Activated T-helper 17 cell treated with anti-CD3 and anti-CD28 coated beads, Interleukin-2, amount 50 U/mL, for 72 hours (primary cell): ENCODE data around the gene CXCR6. TPM values are rescaled to one million over a fixed set of nuclear protein-coding genes. Genes with fewer than 3 reads are reported as not detected.
A peak's percentile ranks its signal among the peaks of the same experiment; 100 is the strongest.
"Not testable (repeated sequence)": the region's sequence is repeated elsewhere in the genome, so short reads cannot be mapped to it uniquely, and the experiment has no call there.

Experiments used
- ATAC-seq: fragments of 150-1000 bp; cut with Tn5 transposase; replicated peaks from 2 replicates; pipeline ENCODE4 v1.10.0; 2021; ENCODE audit warnings: mild to moderate bottlenecking, moderate library complexity
- H3K27ac Mint-ChIP-seq: one replicate; pipeline ENCODE4 v1.8.0; 2022; ENCODE audit warnings: mixed read lengths
- H3K27me3 Mint-ChIP-seq: one replicate; pipeline ENCODE4 v1.8.0; 2022; ENCODE audit warnings: mixed read lengths
- H3K36me3 Mint-ChIP-seq: one replicate; pipeline ENCODE4 v1.8.0; 2022; ENCODE audit warnings: low read depth, mild to moderate bottlenecking, mixed read lengths
- H3K4me1 Mint-ChIP-seq: one replicate; pipeline ENCODE4 v1.8.0; 2022; ENCODE audit warnings: mixed read lengths
- H3K4me3 Mint-ChIP-seq: one replicate; pipeline ENCODE4 v1.8.0; 2022; ENCODE audit warnings: mild to moderate bottlenecking, mixed read lengths
- H3K9me3 Mint-ChIP-seq: one replicate; pipeline ENCODE4 v1.8.0; 2022; ENCODE audit warnings: mixed read lengths
- total RNA-seq, 2 donors: library from RNA; stranded (reverse); gene quantifications; one replicate each; pipeline ENCODE4 v1.2.3, GENCODE V29; 2022

Gene CXCR6
- total RNA-seq, 2 donors from 2014 or later: 13.7 to 25.4 TPM

GRCh38 chr3:45990181-45990580, 46.9 kb downstream of the CXCR6 start:
- peaks cover 42% of the 10 kb centered on the region for H3K4me1 Mint-ChIP-seq
- no peaks in the 10 kb centered on the region for H3K27me3 Mint-ChIP-seq
- ATAC-seq: no peak
- peak overlapping the region; percentile 42 for H3K4me3 Mint-ChIP-seq
- H3K27ac Mint-ChIP-seq: peak overlapping the region; percentile 86
- no peaks in the 10 kb centered on the region for H3K9me3 Mint-ChIP-seq
- H3K36me3 Mint-ChIP-seq: peaks cover 3% of the 10 kb centered on the region

DNA sequence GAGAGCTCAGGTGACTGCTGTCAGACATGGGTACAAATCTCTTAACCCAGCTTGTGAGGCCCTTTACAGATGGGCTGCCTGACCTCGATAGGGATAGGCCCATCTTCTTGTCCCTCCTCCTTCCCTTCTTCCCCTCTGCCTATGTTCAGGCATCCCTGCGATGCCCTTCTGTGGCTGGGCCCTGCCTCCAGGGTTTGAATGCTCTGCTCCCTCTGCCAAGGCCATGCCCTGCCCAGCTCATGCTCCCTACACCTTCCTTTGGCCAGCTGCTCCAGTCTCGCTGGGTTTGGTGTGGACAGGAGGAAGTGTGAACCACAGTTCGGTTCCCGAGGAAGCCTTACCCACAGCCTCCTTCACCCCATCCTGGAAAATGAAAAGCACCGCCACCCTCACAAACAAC, 48.1 kb downstream of the CXCR6 start:
- peaks cover 44% of the 10 kb centered on the region for H3K4me1 Mint-ChIP-seq
- H3K27me3 Mint-ChIP-seq: no peaks in the 10 kb centered on the region
- ATAC-seq: no peak
- peak overlapping the region; percentile 84 for H3K4me3 Mint-ChIP-seq
- H3K27ac Mint-ChIP-seq: peak overlapping the region; percentile 86
- H3K36me3 Mint-ChIP-seq: no peaks in the 10 kb centered on the region
- no peaks in the 10 kb centered on the region for H3K9me3 Mint-ChIP-seq

DNA sequence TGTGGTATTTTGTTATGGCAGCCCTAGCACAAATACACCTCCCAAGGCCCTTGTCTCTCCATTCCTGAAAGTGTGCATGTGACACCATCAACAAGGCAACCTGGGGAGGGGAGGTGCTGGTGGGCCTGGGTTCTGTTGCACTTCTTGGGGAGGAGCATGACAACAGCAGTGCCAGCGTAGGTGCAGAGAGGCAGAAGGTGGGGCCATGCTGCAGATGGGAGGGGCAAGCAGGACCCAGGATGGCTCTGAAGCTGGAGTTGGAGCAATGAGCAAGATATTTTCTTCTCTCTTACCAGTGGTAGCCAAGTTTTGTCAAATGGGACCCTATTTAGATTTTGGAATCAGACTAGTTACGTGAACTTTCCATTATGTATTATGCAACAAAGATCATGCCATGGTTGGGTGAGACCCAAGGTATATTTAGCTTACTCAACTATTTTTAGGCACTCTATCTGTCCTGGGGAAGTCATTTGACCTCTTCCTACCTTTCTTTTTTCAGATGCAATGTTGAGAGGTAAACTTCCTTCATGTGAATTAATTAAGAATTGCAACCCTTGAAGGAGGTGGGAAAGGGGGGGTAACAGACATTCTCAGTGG, 49.0 kb downstream of the CXCR6 start:
- H3K4me3 Mint-ChIP-seq: peak overlapping the region; percentile 84
- peak overlapping the region; percentile 86 for H3K27ac Mint-ChIP-seq
- H3K9me3 Mint-ChIP-seq: no peaks in the 10 kb centered on the region
- peaks cover 44% of the 10 kb centered on the region for H3K4me1 Mint-ChIP-seq
- no peaks in the 10 kb centered on the region for H3K36me3 Mint-ChIP-seq
- H3K27me3 Mint-ChIP-seq: no peaks in the 10 kb centered on the region
- no peak for ATAC-seq

GRCh38 chr3:45992821-45993221, 49.6 kb downstream of the CXCR6 start:
- peaks cover 41% of the 10 kb centered on the region for H3K4me1 Mint-ChIP-seq
- peak overlapping the region; percentile 86 for H3K27ac Mint-ChIP-seq
- H3K9me3 Mint-ChIP-seq: no peaks in the 10 kb centered on the region
- peak; percentile 21 for ATAC-seq
- no peaks in the 10 kb centered on the region for H3K27me3 Mint-ChIP-seq
- no peaks in the 10 kb centered on the region for H3K36me3 Mint-ChIP-seq
- peak overlapping the region; percentile 84 for H3K4me3 Mint-ChIP-seq

DNA sequence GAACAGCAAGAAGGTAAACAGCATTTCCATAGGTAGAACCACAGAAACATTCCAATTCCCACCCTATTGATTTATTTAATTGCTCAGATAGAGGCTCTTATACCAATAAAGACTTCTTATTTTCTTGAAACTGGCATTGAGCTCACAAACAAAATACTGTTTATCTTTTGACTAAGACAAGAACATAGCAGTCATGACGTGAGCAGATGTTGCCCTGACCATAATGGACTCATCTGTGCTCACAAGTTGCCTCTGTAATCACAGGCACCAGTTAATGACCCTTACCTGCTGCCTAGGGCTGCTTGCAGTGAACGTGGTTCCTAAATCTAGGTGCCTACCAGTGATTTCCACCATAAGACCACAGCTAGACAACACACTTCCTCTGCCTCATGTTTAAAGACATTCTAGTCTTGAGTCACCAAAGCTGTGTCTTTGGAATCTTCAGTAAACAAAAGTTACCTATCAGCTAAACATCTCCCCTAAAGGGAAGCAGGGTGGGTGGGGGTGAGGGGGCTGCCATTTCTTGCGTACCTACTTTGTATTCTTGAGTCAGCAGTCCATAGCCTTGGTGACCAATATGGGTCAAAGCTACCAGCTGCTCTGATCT, 50.3 kb downstream of the CXCR6 start:
- Mint-ChIP-seq H3K9me3 (no peaks in the 10 kb centered on the region), H3K36me3 (no peaks in the 10 kb centered on the region), H3K4me1 (peaks cover 36% of the 10 kb centered on the region), H3K27ac (peak overlapping the region; percentile 86), H3K4me3 (peak overlapping the region; percentile 84), H3K27me3 (no peaks in the 10 kb centered on the region)
- ATAC-seq: peak; percentile 55

GRCh38 chr3:45994419-45995235, 51.4 kb downstream of the CXCR6 start:
- Mint-ChIP-seq H3K4me1 (peaks cover 26% of the 10 kb centered on the region), H3K4me3 (peak overlapping the region; percentile 84), H3K27me3 (no peaks in the 10 kb centered on the region), H3K9me3 (no peaks in the 10 kb centered on the region), H3K36me3 (no peaks in the 10 kb centered on the region), H3K27ac (peak overlapping the region; percentile 84)
- ATAC-seq: peak; percentile 40

DNA sequence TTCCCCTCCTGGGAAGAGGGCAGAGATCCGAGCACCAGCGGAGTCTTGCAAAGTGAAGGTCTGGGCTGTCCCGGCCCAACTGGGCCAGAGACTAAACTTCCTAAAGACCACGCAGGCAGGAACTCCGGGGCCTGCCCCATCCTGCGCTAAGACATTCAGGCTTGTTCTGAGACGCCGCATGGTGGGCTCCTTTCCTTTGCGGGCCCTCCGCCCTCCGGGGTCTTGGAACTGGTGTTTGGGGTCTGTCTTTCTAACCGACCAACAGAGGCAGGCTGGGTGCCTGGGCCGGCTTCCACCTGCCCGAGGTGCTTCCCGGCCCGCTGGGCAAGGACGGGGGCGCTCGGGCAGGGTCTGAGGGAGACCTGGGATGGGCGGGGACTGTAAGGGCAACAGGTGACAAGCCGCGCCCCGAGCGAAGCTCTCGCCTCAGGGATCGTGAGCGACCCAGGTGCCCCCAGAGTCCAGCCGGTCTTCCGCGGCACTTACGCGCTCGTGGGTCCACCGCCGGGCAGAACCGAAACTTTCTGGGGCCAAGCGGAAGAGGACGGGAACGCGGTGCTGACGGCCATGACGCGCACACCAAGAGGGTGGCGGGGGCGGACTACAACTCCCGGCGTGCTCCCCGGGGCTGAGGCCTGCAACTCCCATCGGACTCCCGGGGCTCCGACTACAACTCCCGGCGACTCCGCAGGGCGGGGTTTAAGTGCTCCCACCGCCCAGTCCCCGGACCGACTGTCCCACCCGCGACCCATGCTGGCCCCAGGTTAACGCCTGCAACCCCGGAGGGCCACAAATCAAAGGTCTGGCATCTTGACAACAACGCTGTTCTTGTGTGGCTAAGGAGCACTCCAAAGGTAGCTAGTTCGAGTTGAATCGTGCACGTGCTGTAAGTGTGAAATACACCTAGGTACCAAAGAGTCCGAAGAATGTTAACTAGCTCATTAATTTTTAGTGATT, 52.2 kb downstream of the CXCR6 start, which contains the start of gene FYCO1:
FYCO1 (minus strand) TSS at position 589 of the 957 bp plus-strand sequence. CDS start 10,914 bp downstream, outside the sequence.
- peak within 1 kb of the TSS; percentile 84 for H3K27ac Mint-ChIP-seq
- H3K36me3 Mint-ChIP-seq: no peaks in the 10 kb centered on the region
- ATAC-seq: peak; percentile 73
- H3K27me3 Mint-ChIP-seq: no peaks in the 10 kb centered on the region
- H3K4me3 Mint-ChIP-seq: peak within 1 kb of the TSS; percentile 84
- no peaks in the 10 kb centered on the region for H3K9me3 Mint-ChIP-seq
- H3K4me1 Mint-ChIP-seq: peaks cover 18% of the 10 kb centered on the region

GRCh38 chr3:45997499-45997898, 54.2 kb downstream of the CXCR6 start:
- H3K36me3 Mint-ChIP-seq, H3K27ac Mint-ChIP-seq, H3K27me3 Mint-ChIP-seq, ATAC-seq, H3K9me3 Mint-ChIP-seq: not testable (repeated sequence)
- H3K4me3 Mint-ChIP-seq: peak overlapping the region; percentile 84
- H3K4me1 Mint-ChIP-seq: peaks cover 17% of the 10 kb centered on the region

GRCh38 chr3:45997942-45998341, 54.7 kb downstream of the CXCR6 start:
- no peak overlapping the region for H3K4me3 Mint-ChIP-seq
- ATAC-seq: no peak
- H3K27me3 Mint-ChIP-seq: no peaks in the 10 kb centered on the region
- peaks cover 14% of the 10 kb centered on the region for H3K4me1 Mint-ChIP-seq
- H3K36me3 Mint-ChIP-seq: no peaks in the 10 kb centered on the region
- H3K27ac Mint-ChIP-seq: no peak overlapping the region
- no peaks in the 10 kb centered on the region for H3K9me3 Mint-ChIP-seq

Other genes starting within 250 kb of the CXCR6 start
- gene SLC6A20, start 146.9 kb upstream of the CXCR6 start, total RNA-seq: not detected
- gene LZTFL1, start 101.3 kb upstream of the CXCR6 start, total RNA-seq: 1 to 10 TPM; 3.4 to 5.2 TPM
- gene CCR9, start 56.9 kb upstream of the CXCR6 start, total RNA-seq: under 1 TPM; 0.15 to 0.19 TPM
- 10 to 100 TPM; 15.5 to 26.2 TPM for gene FYCO1, start 52.4 kb downstream of the CXCR6 start, total RNA-seq
- gene XCR1, start 84.0 kb downstream of the CXCR6 start, total RNA-seq: under 1 TPM; 0.04 to 0.05 TPM